ENCODE data around the gene FNTB. TPM values are rescaled to one million over a fixed set of nuclear protein-coding genes. Genes with fewer than 3 reads are reported as not detected.
A peak's percentile ranks its signal among the peaks of the same experiment; 100 is the strongest.

Gene FNTB
- total and polyA plus RNA-seq, 2 donors (not counting 3 experiments of a cell fraction or from before 2014, with no cell fraction given) = 21.0 to 21.6 TPM

- peak within 1 kb of the TSS; percentile 87 to 93 (median 91) for H3K4me3 ChIP-seq (replicated peaks in 1 of 3; ENCODE audit: insufficient read depth in 1 of 3, low read depth in 1 of 3, low read length in 3 of 3)
- peak; percentile 73 for TF ChIP-seq POLR2AphosphoS5 (IDR thresholded peaks at IDR 0.05; ENCODE audit: insufficient read depth, low read depth, low read length)
- TF ChIP-seq POLR2A (IDR thresholded peaks at IDR 0.05; ENCODE audit: low read depth, low read length) = peak; percentile 65
- TF ChIP-seq, protein P1, sequence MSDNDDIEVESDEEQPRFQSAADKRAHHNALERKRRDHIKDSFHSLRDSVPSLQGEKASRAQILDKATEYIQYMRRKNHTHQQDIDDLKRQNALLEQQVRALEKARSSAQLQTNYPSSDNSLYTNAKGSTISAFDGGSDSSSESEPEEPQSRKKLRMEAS (IDR thresholded peaks at IDR 0.05; ENCODE audit: insufficient read depth, insufficient read length) = peak; percentile 97
- TF ChIP-seq FOS (IDR thresholded peaks at IDR 0.05; ENCODE audit: borderline replicate concordance, insufficient read depth, low read length) = no peak
- no peak for TF ChIP-seq CTCF (IDR thresholded peaks at IDR 0.05; ENCODE audit: extremely low read depth in 1 of 2, insufficient read depth in 1 of 2, low read depth in 1 of 2, low read length in 2 of 2)
- peak; percentile 97 for TF ChIP-seq MYC (IDR thresholded peaks at IDR 0.05; ENCODE audit: low read depth, low read length)
- H3K9me1 ChIP-seq (replicated peaks; ENCODE audit: control insufficient read depth, extremely low read depth, insufficient read depth, low read length) = no peaks in the 10 kb centered on the region
- peaks cover 3% of the 10 kb centered on the region for H4K20me1 ChIP-seq (replicated peaks; ENCODE audit: control insufficient read depth, extremely low read depth, insufficient read depth, low read length)
- intact Hi-C loops (cut with micrococcal nuclease) (loop anchor here (1.0 to 5.0 kb wide), 4 partner anchors 28 to 310 kb away; partner anchors contain the start of genes FNTB and FUT8), dilution Hi-C loops (cut with MboI; ENCODE audit: extremely low pct_ligation_motif_present, low sequenced_read_pairs) (no loop called here)
- DNase-seq (ENCODE audit: low read depth, low spot score) (peak; percentile 99), FAIRE-seq (peak; percentile 94)
- no peaks in the 10 kb centered on the region for H3K27me3 ChIP-seq (ENCODE audit: control insufficient read depth in 2 of 2, insufficient read depth in 2 of 2, low read length in 2 of 2)
- peaks cover 35% of the 10 kb centered on the region for H3K4me1 ChIP-seq (ENCODE audit: control insufficient read depth, extremely low read depth, insufficient read depth, low read length)
- peak within 1 kb of the TSS; percentile 93 for H3K4me2 ChIP-seq (ENCODE audit: insufficient read depth, low read length)
- no peaks in the 10 kb centered on the region for H3K36me3 ChIP-seq (ENCODE audit: control insufficient read depth in 2 of 2, extremely low read depth in 1 of 2, insufficient read depth in 2 of 2, low read length in 2 of 2)
- no peaks in the 10 kb centered on the region for H3K9me3 ChIP-seq (replicated peaks; ENCODE audit: control insufficient read depth, insufficient read depth, low read length)
- H3K79me2 ChIP-seq (ENCODE audit: control insufficient read depth, insufficient read depth, low read length) = peaks cover 37% of the 10 kb centered on the region
- POLR2A ChIA-PET = interaction anchor here (0.5 to 0.9 kb wide), 5 partner anchors 9 to 1194 kb away, joined by 3 to 5 read pairs (median 3); no protein-coding TSS in a partner anchor
- H2AFZ ChIP-seq (ENCODE audit: low read depth, low read length) = peak within 1 kb of the TSS; percentile 80
- peak within 1 kb of the TSS; percentile 94 for H3K9ac ChIP-seq (replicated peaks; ENCODE audit: extremely low read depth, insufficient read depth, low read length)
- CTCF ChIA-PET = interaction anchor here (0.7 to 2.0 kb wide), 12 partner anchors 9 to 722 kb away, joined by 3 to 6 read pairs (median 4); partner anchors contain the start of gene FNTB
- H3K27ac ChIP-seq (ENCODE audit: insufficient read depth, low read depth, low read length) = peak within 1 kb of the TSS; percentile 74
- TSS peak; percentile 53 for BruUV-seq (replicated peaks)
These were observed 115.9 kb downstream of the FNTB start, which contains the start of gene MAX for GRCh38 chr14:65102441-65103149. Gene MAX (minus strand): TSS chr14:65102517. CDS start chr14:65102339, 178 bp downstream.

All from endothelial cell of umbilical vein (primary cell).